NCI-H2196 (cell line): Measurements from ENCODE around the gene TSPYL1.

Source experiments
- DNase-seq: peaks from one replicate; lab custom pipeline; 2025; ENCODE audit not compliant: unreplicated experiment; lab: John Stamatoyannopoulos, UW

The TSPYL1 gene

GRCh38 chr6:116265041-116265829, 14.5 kb downstream of the TSPYL1 start:
- no peak for DNase-seq

- DNase-seq: no peak
Observed at GRCh38 chr6:116263353-116263752, 16.4 kb downstream of the TSPYL1 start.

- DNase-seq: no peak
Observed at GRCh38 chr6:116258520-116258919, 21.2 kb downstream of the TSPYL1 start.

GRCh38 chr6:116256694-116257093, 23.0 kb downstream of the TSPYL1 start:
- DNase-seq: no peak

- no peak for DNase-seq
Observed at GRCh38 chr6:116255246-116255800, 24.4 kb downstream of the TSPYL1 start.

GRCh38 chr6:116254297-116255056, 25.3 kb downstream of the TSPYL1 start:
- no peak for DNase-seq

- DNase-seq: peak; percentile 96
Observed at GRCh38 chr6:116253505-116254296, 26.0 kb downstream of the TSPYL1 start, which contains the start of gene TSPYL4. Gene TSPYL4 (minus strand): TSS chr6:116254075. CDS start chr6:116254008, 67 bp downstream.

- DNase-seq: no peak
Observed at GRCh38 chr6:116253188-116253504, 26.6 kb downstream of the TSPYL1 start.

- no peak for DNase-seq
Observed at GRCh38 chr6:116251568-116252384, 28.0 kb downstream of the TSPYL1 start.

GRCh38 chr6:116248577-116248976, 31.2 kb downstream of the TSPYL1 start:
- no peak for DNase-seq

GRCh38 chr6:116247285-116247684, 32.4 kb downstream of the TSPYL1 start:
- DNase-seq: no peak

- DNase-seq: no peak
Observed at GRCh38 chr6:116246089-116246488, 33.6 kb downstream of the TSPYL1 start.

- no peak for DNase-seq
Observed at GRCh38 chr6:116244284-116244683, 35.4 kb downstream of the TSPYL1 start.

- no peak for DNase-seq
Observed at GRCh38 chr6:116239856-116240255, 39.9 kb downstream of the TSPYL1 start.

- DNase-seq: no peak
Observed at GRCh38 chr6:116239256-116239655, 40.5 kb downstream of the TSPYL1 start.

- DNase-seq: no peak
Observed at GRCh38 chr6:116238083-116238482, 41.6 kb downstream of the TSPYL1 start.

- DNase-seq: no peak
Observed at GRCh38 chr6:116234689-116235088, 45.0 kb downstream of the TSPYL1 start.

GRCh38 chr6:116229287-116229913, 50.3 kb downstream of the TSPYL1 start:
- no peak for DNase-seq
